ENCODE results near the gene TMEM213.

Gene TMEM213

GRCh38 chr7:138875794-138876193, 78.0 kb downstream of the TMEM213 start:
- H3K4me3 ChIP-seq (ENCODE audit: low read depth, low read length), result no peak overlapping the region
- TF ChIP-seq CTCF (IDR thresholded peaks at IDR 0.05; ENCODE audit: control insufficient read depth, extremely low read depth, insufficient read depth), result no peak
- DNase-seq (ENCODE audit: low read depth), result no peak

DNA sequence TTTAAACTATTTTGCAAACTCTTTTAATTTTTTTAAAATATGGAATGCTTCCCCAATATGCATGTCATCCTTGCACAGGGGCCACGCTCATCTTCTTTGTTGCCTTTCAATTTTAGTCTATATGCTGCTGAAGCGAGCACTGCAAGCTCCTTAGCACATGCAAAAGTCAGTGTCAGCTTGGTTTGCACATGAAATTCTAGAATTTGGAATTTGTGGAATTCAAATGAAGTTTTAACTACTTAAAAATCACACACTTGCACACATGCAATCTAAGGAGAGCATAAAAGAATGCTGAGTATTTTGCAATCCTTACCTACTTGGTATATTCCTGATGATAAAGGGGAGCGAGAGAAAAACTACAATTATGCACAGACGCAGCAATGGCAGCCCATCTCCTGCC, 78.5 kb downstream of the TMEM213 start:
- no peak for TF ChIP-seq CTCF (IDR thresholded peaks at IDR 0.05; ENCODE audit: control insufficient read depth, extremely low read depth, insufficient read depth)
- H3K4me3 ChIP-seq (ENCODE audit: low read depth, low read length), result no peak overlapping the region
- DNase-seq (ENCODE audit: low read depth), result no peak

GRCh38 chr7:138878051-138878450, 80.3 kb downstream of the TMEM213 start:
- TF ChIP-seq CTCF (IDR thresholded peaks at IDR 0.05; ENCODE audit: control insufficient read depth, extremely low read depth, insufficient read depth), result no peak
- no peak for DNase-seq (ENCODE audit: low read depth)
- H3K4me3 ChIP-seq (ENCODE audit: low read depth, low read length), result no peak overlapping the region

DNA sequence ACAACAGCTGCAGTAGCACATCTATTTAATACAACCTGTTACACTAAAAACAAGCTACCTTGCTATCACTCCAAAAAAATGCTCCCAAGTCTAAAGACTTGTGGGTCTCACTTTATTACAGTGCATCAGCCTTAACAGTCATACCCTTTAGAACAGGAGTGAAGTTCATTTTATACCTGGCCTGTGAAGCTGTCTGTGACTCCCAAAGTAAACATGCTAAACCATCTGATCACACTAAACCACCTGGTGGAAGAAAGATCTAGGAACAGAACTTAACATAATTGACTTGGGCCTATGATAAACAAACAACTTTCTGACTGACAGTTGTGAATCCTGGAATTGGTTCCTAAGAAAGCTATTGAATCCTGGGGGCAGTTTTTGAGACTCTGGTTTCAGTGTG, 81.1 kb downstream of the TMEM213 start:
- TF ChIP-seq CTCF (IDR thresholded peaks at IDR 0.05; ENCODE audit: control insufficient read depth, extremely low read depth, insufficient read depth), result no peak
- H3K4me3 ChIP-seq (ENCODE audit: low read depth, low read length), result no peak overlapping the region
- peak; percentile 26 for DNase-seq (ENCODE audit: low read depth)

GRCh38 chr7:138879356-138879755, 81.6 kb downstream of the TMEM213 start:
- no peak overlapping the region for H3K4me3 ChIP-seq (ENCODE audit: low read depth, low read length)
- DNase-seq (ENCODE audit: low read depth), result no peak
- no peak for TF ChIP-seq CTCF (IDR thresholded peaks at IDR 0.05; ENCODE audit: control insufficient read depth, extremely low read depth, insufficient read depth)

GRCh38 chr7:138880881-138881578, 83.2 kb downstream of the TMEM213 start:
- no peak for DNase-seq (ENCODE audit: low read depth)
- TF ChIP-seq CTCF (IDR thresholded peaks at IDR 0.05; ENCODE audit: control insufficient read depth, extremely low read depth, insufficient read depth), result no peak
- H3K4me3 ChIP-seq (ENCODE audit: low read depth, low read length), result no peak overlapping the region

DNA sequence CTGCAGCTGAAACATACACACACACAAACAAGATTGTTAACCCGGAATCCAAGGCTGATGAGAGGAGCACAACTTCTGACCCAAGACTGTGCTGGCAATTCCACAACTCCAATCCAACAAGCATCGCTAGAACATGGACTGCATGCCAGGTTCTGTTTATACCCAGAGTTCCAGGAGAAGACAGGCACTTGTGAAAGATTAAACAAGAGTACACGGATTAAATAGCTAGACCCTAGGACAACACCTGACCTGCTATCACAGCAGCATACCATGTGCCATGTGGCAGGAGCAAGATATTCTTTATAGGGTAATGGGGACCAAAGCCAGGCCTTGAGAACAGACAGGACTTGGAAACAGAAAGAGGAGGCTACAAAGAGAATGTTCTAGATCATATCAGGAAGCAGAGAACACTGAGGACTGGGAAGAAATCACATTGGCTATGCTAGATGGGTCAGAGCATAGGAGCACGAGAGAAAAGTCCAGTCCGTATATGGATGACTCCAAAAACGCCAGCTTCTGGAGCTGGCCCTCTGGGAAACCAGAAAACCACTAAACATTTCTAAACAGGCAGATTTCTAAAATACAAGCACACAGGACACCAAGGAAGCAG, 83.9 kb downstream of the TMEM213 start:
- TF ChIP-seq CTCF (IDR thresholded peaks at IDR 0.05; ENCODE audit: control insufficient read depth, extremely low read depth, insufficient read depth), result no peak
- no peak for DNase-seq (ENCODE audit: low read depth)
- no peak overlapping the region for H3K4me3 ChIP-seq (ENCODE audit: low read depth, low read length)
